ENCODE data around the gene PLEKHB2.
"Not testable (repeated sequence)": the region's sequence is repeated elsewhere in the genome, so short reads cannot be mapped to it uniquely, and the experiment has no call there.

Gene PLEKHB2

DNA sequence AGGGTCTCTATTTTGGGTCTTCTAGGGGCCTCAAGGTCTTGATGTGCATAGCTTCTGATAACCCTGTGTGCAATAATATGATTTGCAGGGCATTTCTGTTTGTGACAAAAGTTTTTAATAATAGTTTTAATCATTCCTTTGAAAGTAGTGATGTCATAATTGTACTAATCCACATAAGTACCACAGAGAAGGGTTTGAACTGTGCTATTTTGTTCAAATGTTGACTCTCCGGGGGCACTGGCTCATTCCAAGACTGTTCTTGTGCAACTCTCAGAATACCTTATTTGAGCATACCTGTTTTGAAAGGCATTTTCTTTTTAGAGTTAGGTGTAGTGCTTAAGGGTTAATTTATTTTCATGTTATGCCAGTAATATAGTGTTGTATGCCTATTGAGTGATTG, 41.6 kb downstream of the PLEKHB2 start:
- DNase-seq, result no peak

DNA sequence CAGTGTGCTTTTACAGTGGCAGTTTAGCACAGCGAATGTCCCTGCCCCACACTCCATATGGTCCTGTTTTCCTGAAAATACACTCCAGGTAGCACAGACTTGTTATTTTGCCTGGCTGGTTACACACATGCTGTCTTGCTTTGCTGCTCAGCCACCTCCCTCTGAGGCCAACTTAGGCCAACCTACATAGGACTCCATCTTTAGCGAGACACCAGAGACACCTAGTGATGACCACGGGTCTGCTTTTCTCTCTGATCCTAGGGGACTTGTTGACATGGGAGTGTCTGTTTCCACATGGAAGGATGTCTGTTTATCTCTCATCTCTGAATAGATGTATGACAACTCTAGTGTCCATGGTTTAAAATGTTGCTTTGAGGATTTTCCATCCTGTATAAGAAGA, 43.3 kb downstream of the PLEKHB2 start:
- DNase-seq, result no peak

DNA sequence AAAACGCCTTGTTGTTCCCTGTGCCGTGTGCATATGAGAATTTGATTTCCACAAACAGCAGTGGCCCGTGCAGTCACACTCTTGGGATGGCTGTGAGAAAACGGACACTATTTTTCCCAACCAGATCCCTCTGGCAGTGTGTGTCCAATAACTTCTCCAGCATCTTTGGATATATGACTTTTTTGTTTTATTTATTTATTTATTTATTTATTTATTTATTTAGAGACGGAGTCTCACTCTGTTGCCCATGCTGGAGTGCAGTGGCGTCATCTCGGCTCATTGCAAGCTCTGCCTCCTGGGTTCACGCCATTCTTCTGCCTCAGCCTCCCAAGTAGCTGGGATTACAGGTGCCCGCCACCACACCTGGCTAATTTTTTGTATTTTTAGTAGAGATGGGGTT, 45.0 kb downstream of the PLEKHB2 start:
- not testable (repeated sequence) for DNase-seq

DNA sequence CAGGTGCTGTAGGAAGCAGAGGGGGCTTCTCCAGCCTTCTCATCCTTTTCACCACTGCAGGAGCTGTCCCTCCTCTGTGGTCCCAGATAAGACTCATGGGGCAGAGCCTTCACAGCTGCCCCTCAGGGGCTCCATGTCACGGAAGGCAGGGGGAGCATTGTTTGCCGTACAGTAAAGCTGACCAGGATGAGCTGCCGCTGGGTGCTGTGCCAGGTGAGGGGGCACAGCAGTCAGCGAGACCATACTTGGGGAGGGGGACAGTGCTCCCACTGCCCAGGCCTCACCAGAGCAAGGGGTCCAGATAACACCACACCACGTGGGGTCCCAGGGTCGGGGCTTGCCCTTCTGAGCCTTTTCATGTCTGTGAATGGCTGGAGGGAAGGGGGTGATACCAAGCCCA, 46.3 kb downstream of the PLEKHB2 start:
- DNase-seq, result no peak

DNA sequence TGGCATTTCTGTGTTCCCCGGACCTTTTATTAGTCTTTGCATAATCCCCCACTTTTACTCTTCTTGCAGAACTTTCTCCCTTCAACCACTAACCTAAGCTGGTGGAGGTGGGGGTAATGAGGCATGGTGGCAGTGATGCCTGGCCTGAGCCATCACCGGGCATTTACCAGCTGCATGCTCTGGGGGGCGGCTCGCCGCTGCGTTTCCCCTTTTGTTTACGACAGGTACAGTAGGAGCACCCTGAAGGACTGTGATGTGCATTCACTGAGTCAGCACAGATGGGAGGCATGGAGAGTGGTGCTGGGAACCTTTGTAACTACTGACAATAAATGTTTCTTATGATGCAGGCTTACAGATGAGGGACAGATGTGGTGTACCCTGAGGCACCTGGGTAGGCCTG, 46.9 kb downstream of the PLEKHB2 start:
- no peak for DNase-seq

DNA sequence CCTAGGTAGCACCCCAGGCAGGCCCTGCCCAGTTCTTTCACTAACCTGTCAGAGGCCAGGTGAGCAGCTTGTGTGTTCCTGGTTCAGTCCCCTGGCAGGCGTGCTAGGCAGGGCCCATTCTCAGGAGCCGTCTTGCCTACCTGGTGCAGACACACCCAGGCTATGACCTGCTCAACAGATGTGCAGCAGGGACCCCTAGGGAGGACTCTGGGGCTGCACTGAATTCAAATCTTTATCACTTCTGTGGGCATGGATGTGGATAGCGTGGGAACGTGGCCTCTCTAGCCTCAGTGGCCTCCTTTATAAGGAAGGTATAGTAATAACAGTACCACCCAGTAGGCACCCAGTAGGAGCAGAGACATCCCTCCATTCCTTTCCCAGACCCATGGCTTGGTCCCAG, 48.4 kb downstream of the PLEKHB2 start:
- DNase-seq, result no peak

DNA sequence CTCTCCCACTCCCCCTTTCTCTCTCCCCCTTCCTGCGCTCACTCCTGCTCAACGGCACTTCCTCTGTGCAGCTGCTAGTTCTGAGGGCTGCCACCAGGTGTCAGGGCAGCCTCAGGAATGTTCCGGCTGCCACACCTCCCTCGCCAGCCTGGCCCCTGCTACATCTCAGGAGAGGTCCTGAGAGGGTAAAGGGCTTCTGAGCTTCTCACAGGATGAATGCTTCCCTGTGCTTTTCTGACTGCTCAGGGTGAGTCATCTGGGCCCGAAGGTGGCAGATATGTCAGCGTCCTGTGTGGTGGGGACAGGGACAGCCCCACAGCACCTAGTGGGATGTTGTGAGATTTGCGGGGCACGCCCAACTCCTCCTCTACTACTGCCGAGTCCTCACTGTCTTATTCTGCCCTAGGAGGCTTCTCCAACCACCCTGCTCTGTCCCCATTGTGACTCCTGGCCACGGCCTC, 49.0 kb downstream of the PLEKHB2 start:
- DNase-seq, result peak; percentile 60

DNA sequence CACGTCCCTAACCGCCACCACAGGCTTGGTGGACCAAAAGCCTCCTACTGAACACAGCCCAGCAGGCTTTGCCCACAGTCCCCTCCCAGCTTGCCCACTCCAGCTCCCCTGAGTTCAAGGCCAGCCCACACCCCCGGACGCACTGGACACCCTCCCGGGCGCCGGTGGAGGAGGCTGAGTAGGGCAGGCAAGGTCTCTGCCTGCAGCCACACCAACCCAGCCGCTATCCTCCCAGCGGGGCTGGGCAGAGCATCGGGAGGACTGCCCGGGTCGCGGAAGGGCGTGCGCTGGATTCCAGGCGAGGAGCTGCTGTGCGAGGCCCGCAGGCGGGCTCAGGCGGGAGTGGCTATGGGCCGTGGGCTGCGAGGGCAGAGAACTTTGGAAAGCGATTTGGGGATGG, 49.5 kb downstream of the PLEKHB2 start:
- no peak for DNase-seq

DNA sequence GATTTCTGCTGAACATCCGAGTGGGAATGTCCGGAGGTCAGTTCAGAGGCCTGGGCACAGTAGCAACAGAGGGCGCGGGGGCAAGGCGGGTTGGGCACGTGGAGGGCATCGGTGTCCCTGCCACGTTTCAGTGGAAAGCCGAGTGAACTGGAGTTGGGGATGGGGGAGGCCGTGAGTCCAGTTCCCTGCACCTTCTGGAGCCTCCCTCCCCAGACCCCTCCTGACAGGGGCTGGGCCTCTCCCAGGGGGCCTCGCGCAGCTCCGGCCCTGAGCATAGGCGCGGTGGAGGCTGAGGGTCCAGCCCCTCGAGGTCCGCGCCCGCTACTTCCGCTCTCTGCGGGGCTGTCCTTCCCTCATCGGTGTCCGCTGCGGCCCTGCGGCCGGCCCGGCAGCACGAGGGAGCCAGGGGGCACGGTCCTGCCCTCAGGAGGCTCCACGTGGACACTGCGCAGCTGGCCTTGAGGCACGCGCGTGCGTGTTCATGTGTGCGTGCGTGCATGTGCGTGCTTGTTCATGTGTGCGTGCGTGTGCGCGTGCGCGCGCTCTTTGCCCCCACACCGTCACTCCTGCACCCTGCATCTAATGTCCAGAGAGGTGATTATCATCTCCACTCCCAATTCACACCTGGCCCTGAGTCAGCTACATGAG, 50.2 kb downstream of the PLEKHB2 start:
- DNase-seq, result no peak

DNA sequence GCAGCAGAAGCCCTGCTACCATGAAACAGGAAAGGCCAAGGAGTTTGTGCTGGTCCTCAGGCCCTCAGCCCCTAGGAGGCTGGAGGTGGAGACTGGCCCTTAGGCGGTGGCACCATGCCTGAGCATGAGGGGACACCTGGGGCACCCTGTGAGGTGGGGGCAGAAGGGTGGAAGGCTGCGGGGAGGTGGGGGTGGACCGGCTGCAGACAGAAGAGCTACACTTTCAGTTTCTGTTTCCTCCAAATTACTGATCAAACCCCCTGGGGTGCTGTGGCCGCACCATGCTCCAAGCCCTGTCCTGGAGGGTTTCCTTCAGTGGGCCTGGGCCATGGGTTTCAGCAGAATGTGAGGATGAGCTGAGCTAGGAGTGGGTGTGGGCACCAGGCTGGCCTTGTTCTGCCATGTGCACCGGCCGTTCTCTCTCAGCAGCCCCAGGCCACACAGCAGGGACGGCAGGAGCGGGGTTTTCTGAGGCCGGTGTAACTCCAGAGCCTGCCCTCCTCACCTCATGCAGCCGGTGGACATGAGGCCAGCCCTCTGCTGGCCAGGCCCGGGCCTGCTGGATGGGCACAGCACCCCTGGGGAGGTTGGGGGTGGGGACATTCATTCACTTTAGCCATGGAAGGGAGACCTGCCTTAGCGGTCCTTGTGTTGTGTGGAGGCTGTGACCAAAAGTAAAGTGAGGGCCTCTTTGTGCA, 51.5 kb downstream of the PLEKHB2 start:
- DNase-seq, result no peak

DNA sequence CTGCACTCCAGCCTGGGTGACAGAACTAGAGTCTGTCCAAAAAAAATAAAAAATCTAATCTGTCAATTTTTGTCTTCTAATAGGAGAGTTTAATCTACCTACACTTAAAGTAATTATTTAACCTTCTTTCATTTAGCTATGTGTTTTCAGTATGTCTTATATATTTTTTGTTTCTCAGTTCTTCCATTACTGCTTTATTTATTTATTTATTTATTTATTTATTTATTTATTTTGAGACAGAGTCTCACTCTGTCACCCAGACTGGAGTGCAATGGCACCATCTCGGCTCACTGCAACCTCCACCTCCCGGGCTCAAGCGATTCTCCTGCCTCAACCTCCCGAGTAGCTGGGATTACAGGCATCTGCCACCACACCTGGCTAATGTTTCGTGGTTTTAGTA, 60.4 kb downstream of the PLEKHB2 start:
- not testable (repeated sequence) for DNase-seq

DNA sequence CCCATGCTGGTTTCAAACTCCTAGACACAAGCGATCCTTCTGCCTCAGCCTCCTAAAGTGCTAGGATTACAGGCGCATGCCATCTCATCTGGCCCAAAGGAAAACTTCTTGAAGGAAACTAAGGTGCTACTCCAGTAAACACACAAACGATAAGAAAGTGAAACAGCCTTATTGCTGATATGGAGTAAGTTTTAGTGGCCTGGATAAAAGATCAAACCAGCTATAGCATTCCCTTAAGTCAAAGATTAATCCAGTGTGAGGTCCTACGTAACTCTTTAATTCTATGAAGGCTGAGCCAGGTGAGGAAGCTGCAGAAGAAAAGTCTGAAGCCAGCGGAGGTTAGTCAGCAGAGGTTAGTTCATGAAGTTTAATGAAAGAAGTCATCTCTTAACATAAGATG, 63.4 kb downstream of the PLEKHB2 start:
- no peak for DNase-seq

DNA sequence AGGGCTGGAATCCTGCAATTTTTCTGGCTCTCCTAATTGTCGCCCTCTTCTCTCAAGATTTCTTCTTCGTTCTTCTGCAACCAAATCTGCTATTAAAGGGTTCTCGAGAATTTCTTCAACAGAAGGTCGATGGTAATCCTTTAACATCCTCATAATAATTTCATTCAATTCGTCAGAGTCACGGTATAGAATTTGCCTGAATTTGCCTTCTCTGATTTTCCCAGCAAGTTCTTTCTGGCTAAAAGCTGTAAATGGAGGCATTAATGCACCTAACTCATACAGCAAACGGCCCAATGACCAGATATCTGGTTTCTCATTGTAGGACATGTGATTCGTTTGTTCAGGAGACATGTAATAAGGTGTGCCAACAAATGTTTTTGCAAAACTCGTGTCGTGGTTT, 72.9 kb downstream of the PLEKHB2 start:
- DNase-seq, result not testable (repeated sequence)

DNA sequence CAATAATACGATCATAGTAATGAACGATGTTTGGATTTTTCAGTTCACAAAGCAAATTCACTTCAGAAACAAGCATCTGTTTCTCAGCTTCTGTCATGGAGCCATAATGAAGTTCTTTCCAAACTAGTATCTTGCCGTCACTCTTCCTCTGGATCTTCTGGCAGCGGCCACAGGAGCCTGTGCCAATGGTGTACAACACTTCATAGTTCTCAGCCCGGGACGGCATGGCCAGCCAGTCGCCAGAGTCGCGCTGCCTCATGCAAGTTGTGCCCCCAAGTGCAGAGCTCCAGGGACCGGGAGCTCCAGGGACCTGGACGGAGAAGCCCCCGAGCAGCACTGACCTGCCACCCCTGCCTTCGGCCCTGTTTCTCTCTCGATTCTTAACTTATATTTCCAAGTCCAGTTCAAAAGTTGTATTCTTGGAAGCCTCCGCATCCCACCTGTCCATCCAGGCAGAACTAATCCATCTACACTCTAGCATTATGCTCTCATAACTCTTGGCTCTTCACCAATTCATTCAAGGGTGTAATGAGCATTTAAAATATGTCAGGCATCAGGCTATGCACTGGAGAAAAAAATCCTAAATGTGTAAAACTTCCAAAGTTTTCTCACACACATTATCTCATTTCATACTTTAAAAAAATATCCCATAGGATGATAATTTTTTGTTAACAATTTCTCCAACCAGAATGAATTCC, 73.7 kb downstream of the PLEKHB2 start:
- peak; percentile 11 for DNase-seq

DNA sequence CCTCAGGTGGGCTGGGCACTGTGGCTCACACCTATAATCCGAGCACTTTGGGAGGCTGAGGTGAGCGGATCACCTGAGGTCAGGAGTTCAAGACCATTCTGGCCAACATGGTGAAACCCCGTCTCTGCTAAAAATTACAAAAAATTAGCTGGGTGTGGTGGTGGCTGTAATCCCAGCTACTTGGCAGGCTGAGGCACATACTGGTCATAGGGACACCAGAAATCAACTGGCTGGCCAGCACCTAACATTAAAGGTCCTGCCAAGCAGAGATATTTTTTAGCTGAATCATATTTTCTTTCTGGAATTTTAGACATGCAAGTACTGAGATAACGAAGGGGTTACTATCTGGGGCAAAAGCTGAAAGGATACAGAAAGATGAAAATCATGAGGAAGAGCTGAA, 76.3 kb downstream of the PLEKHB2 start:
- DNase-seq, result not testable (repeated sequence)

DNA sequence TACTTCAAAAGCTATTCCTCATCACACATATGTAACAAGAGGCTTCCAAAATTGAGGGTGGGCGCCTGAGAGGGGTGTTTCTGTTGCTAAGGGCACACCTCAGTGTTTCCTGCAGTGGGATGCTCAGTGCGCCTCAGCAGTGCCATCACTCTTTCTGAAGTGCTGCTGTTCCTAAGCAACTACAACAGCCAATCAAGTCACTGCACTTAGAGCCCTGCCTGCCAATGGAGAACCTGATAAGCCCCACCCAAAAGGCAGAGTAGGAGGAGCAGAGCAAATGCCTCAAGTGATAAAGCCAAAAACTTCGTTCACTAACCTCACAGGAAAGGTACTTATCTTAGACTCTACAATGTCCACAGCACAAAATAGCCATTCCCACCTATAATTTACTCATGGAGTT, 88.3 kb downstream of the PLEKHB2 start:
- DNase-seq, result not testable (repeated sequence)

DNA sequence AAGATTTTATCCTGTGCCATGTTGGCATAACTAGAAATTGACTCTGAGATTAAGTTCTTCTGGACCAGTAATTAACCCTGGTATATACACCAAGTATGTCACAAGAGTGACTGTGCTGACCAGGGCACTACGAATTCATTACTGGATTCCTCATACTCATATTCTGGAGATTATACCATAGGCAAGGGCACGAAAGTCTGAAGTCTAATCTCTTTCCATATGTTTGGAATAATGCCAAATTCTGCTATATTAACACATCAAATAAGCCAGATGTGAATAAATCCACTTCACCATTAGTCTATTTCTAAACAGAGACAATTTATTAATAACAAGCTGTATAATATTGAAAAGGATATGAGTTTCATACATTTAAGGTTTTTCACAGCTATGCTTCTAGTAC, 91.0 kb downstream of the PLEKHB2 start:
- DNase-seq, result not testable (repeated sequence)
